Measurements from ENCODE around the gene FBXL20.

GRCh38 chr17:39360537-39360936, 40.9 kb downstream of the FBXL20 start:
- TF ChIP-seq CTCF (IDR thresholded peaks at IDR 0.05) (no peak), POLR2AphosphoS5 (IDR thresholded peaks at IDR 0.05) (no peak), POLR2A (IDR thresholded peaks at IDR 0.05) (no peak)

Data from breast epithelium (tissue), 3 donors.